Activated B cell treated with CpG ODN at 0.5 μM for 24 hours (primary cell): ENCODE data around the gene CACNG7. TPM values are rescaled to one million over a fixed set of nuclear protein-coding genes. Genes with fewer than 3 reads are reported as not detected.

ENCODE experiments used
- ATAC-seq: fragments of 200-7000 bp; cut with Tn5 transposase; one replicate; pipeline ENCODE4 v1.10.0; 2021; ENCODE audit warnings: low read depth, mild to moderate bottlenecking, moderate library complexity
- CTCF ChIA-PET: fragments of 350-600 bp; sonication (Branson Sonifier 250); formaldehyde crosslinking; loops from one replicate; lab custom pipeline; 2021; ENCODE audit warnings: antibody characterized with exemption; lab: Charles Lee
- POLR2A ChIA-PET: fragments of 350-600 bp; sonication (Branson Sonifier 250); formaldehyde crosslinking; loops from one replicate; lab custom pipeline; 2021; ENCODE audit warnings: antibody characterized with exemption; lab: Charles Lee
- DNase-seq: peaks from one replicate; pipeline ENCODE4 v3.0.0; 2022
- H3K27ac Mint-ChIP-seq: one replicate; pipeline ENCODE4 v1.8.0; 2020; ENCODE audit warnings: mixed read lengths
- H3K27me3 Mint-ChIP-seq: one replicate; pipeline ENCODE4 v1.8.0; 2021; ENCODE audit warnings: mixed read lengths
- H3K36me3 Mint-ChIP-seq: one replicate; pipeline ENCODE4 v1.8.0; 2021; ENCODE audit warnings: low read depth, mixed read lengths
- H3K4me1 Mint-ChIP-seq: one replicate; pipeline ENCODE4 v1.8.0; 2021; ENCODE audit warnings: mixed read lengths
- H3K4me3 Mint-ChIP-seq: one replicate; pipeline ENCODE4 v1.8.0; 2020; ENCODE audit warnings: mild to moderate bottlenecking, mixed read lengths
- H3K9me3 Mint-ChIP-seq: one replicate; pipeline ENCODE4 v1.8.0; 2020; ENCODE audit warnings: mixed read lengths
- CTCF ChIP-seq: fragments of 200-600 bp; IDR thresholded peaks from one replicate; pipeline ENCODE4 v1.8.0; 2022; ENCODE audit warnings: antibody characterized with exemption, mild to moderate bottlenecking
- intact Hi-C: fragments of 100-400 bp; cut with micrococcal nuclease; formaldehyde crosslinking; loops from one replicate; pipeline ENCODE4 v1.15.1; 2024
- total RNA-seq: library from RNA; stranded (reverse); gene quantifications from 2 replicates; pipeline ENCODE4 v1.2.3, GENCODE V29; 2022

CACNG7 gene
- total RNA-seq, 1 donor from 2014 or later, result not detected

- no peak for TF ChIP-seq CTCF
- Mint-ChIP-seq H3K9me3 (no peaks in the 10 kb centered on the region), H3K4me1 (peaks cover 2% of the 10 kb centered on the region), H3K27me3 (peaks cover 56% of the 10 kb centered on the region), H3K36me3 (no peaks in the 10 kb centered on the region), H3K4me3 (no peak overlapping the region), H3K27ac (no peak overlapping the region)
- DNase-seq (no peak), ATAC-seq (no peak)
- CTCF ChIA-PET, result no interaction called here
- intact Hi-C loops, result no loop called here
- POLR2A ChIA-PET, result no interaction called here
These were observed 50.0 kb downstream of the CACNG7 start for GRCh38 chr19:53958823-53959757.

GRCh38 chr19:53960187-53960586 is 51.1 kb downstream of the CACNG7 start:
- Mint-ChIP-seq H3K27ac (no peak overlapping the region), H3K27me3 (peaks cover 61% of the 10 kb centered on the region), H3K36me3 (no peaks in the 10 kb centered on the region), H3K4me1 (peaks cover 2% of the 10 kb centered on the region), H3K4me3 (no peak overlapping the region), H3K9me3 (no peaks in the 10 kb centered on the region)
- DNase-seq (no peak), ATAC-seq (no peak)
- no peak for TF ChIP-seq CTCF
- intact Hi-C loops, result no loop called here
- ChIA-PET CTCF (no interaction called here), POLR2A (no interaction called here)

- Mint-ChIP-seq H3K4me3 (no peak overlapping the region), H3K27me3 (peaks cover 61% of the 10 kb centered on the region), H3K4me1 (peaks cover 2% of the 10 kb centered on the region), H3K27ac (no peak overlapping the region), H3K9me3 (no peaks in the 10 kb centered on the region), H3K36me3 (no peaks in the 10 kb centered on the region)
- TF ChIP-seq CTCF, result no peak
- DNase-seq (no peak), ATAC-seq (no peak)
- CTCF ChIA-PET, result no interaction called here
- POLR2A ChIA-PET, result no interaction called here
- intact Hi-C loops, result no loop called here
These were observed 51.8 kb downstream of the CACNG7 start for GRCh38 chr19:53960886-53961285.

- no peak for TF ChIP-seq CTCF
- no peak overlapping the region for H3K27ac Mint-ChIP-seq
- ChIA-PET CTCF (no interaction called here), POLR2A (interaction anchor here (0.7 kb wide), 1 partner anchor 22 kb away, joined by 3 read pairs; no protein-coding TSS in a partner anchor)
- H3K4me3 Mint-ChIP-seq, result no peak overlapping the region
- ATAC-seq (no peak), DNase-seq (no peak)
- H3K36me3 Mint-ChIP-seq, result no peaks in the 10 kb centered on the region
- peaks cover 2% of the 10 kb centered on the region for H3K4me1 Mint-ChIP-seq
- intact Hi-C loops, result no loop called here
- no peaks in the 10 kb centered on the region for H3K9me3 Mint-ChIP-seq
- peaks cover 66% of the 10 kb centered on the region for H3K27me3 Mint-ChIP-seq
These were observed 52.7 kb downstream of the CACNG7 start for GRCh38 chr19:53961523-53962356.

- no peaks in the 10 kb centered on the region for H3K36me3 Mint-ChIP-seq
- no peak within 1 kb of the TSS for H3K27ac Mint-ChIP-seq
- no peaks in the 10 kb centered on the region for H3K9me3 Mint-ChIP-seq
- POLR2A ChIA-PET, result no interaction called here
- H3K27me3 Mint-ChIP-seq, result peaks cover 57% of the 10 kb centered on the region
- CTCF ChIA-PET, result no interaction called here
- no peak within 1 kb of the TSS for H3K4me3 Mint-ChIP-seq
- ATAC-seq, result no peak
- H3K4me1 Mint-ChIP-seq, result peaks cover 2% of the 10 kb centered on the region
- TF ChIP-seq CTCF, result no peak
- no peak for DNase-seq
- intact Hi-C loops, result no loop called here
These were observed 53.9 kb downstream of the CACNG7 start, which contains the start of gene CACNG8 for GRCh38 chr19:53962887-53963431. Gene CACNG8 (plus strand): TSS chr19:53962937.
